OCI-LY1 (cell line): Measurements from ENCODE around the gene RANBP9.

Experiments used
- H2AFZ ChIP-seq: fragments of 200-600 bp; sonication (generic), shearing (Covaris generic); 2 replicates; pipeline ENCODE4 v1.6.0; 2014; ENCODE audit warnings: antibody characterized with exemption, mild to moderate bottlenecking, low read length
- H3F3A ChIP-seq: fragments of 200-600 bp; sonication (generic), shearing (Covaris generic); 2 replicates; pipeline ENCODE4 v1.6.0; 2014; ENCODE audit warnings: mild to moderate bottlenecking, antibody characterized with exemption, low read length, moderate library complexity; ENCODE audit not compliant: insufficient read depth
- H3K27ac ChIP-seq: fragments of 200-600 bp; sonication (generic); 2 replicates; pipeline ENCODE4 v1.5.1; 2014; ENCODE audit warnings: low read length, mixed run types, mild to moderate bottlenecking, low read depth; ENCODE audit not compliant: poor library complexity, severe bottlenecking
- H3K27me3 ChIP-seq: fragments of 200-600 bp; sonication (generic); 2 replicates; pipeline ENCODE4 v1.6.0; 2014; ENCODE audit warnings: antibody characterized with exemption, mild to moderate bottlenecking, low read length, moderate library complexity; ENCODE audit not compliant: insufficient read depth
- H3K36me3 ChIP-seq: fragments of 200-600 bp; sonication (generic); 2 replicates; pipeline ENCODE4 v1.6.1; 2014; ENCODE audit warnings: mild to moderate bottlenecking, antibody characterized with exemption, low read length, moderate library complexity, mixed read lengths; ENCODE audit not compliant: insufficient read depth
- H3K4me1 ChIP-seq: fragments of 200-600 bp; sonication (generic); 2 replicates; pipeline ENCODE4 v1.5.1; 2014; ENCODE audit warnings: mild to moderate bottlenecking, low read length, moderate library complexity; ENCODE audit not compliant: insufficient read depth, severe bottlenecking
- H3K4me2 ChIP-seq: fragments of 200-600 bp; sonication (generic), shearing (Covaris generic); 2 replicates; pipeline ENCODE4 v1.6.1; 2014; ENCODE audit warnings: low read length
- H3K4me3 ChIP-seq: fragments of 200-600 bp; sonication (generic); 2 replicates; pipeline ENCODE4 v1.5.1; 2014; ENCODE audit warnings: low read length, low read depth, mild to moderate bottlenecking, mixed read lengths; ENCODE audit not compliant: poor library complexity, severe bottlenecking
- H3K79me2 ChIP-seq: fragments of 200-600 bp; shearing (Covaris generic); 2 replicates; pipeline ENCODE4 v1.6.1; 2016; ENCODE audit warnings: mixed run types, low read length, mixed read lengths; ENCODE audit not compliant: insufficient read depth
- H3K9ac ChIP-seq: fragments of 200-600 bp; sonication (generic), shearing (Covaris generic); 2 replicates; pipeline ENCODE4 v1.6.1; 2014; ENCODE audit warnings: mild to moderate bottlenecking, low read length, mixed read lengths
- H3K9me2 ChIP-seq: fragments of 200-600 bp; sonication (generic), shearing (Covaris generic); 2 replicates; pipeline ENCODE4 v1.6.1; 2014; ENCODE audit warnings: low read depth, mild to moderate bottlenecking, low read length, mixed read lengths
- H3K9me3 ChIP-seq: fragments of 200-600 bp; shearing (Covaris generic); 2 replicates; pipeline ENCODE4 v1.6.1; 2014; ENCODE audit warnings: low read length, mixed read lengths
- H4K20me1 ChIP-seq: fragments of 200-600 bp; sonication (generic), shearing (Covaris generic); 2 replicates; pipeline ENCODE4 v1.6.0; 2016; ENCODE audit warnings: mild to moderate bottlenecking, low read length; ENCODE audit not compliant: insufficient read depth
- CTCF ChIP-seq: fragments of 200-600 bp; sonication (generic), shearing (Covaris generic); IDR thresholded peaks from 2 replicates; pipeline ENCODE4 v1.5.1; 2017; ENCODE audit warnings: mild to moderate bottlenecking, antibody characterized with exemption, low read length, moderate library complexity, mixed read lengths
- EZH2 ChIP-seq: fragments of 200-600 bp; sonication (generic), shearing (Covaris generic); IDR thresholded peaks from 2 replicates; pipeline ENCODE4 v1.8.0; 2017; ENCODE audit warnings: borderline replicate concordance, mixed run types, mild to moderate bottlenecking, antibody characterized with exemption, low read length, moderate library complexity, mixed read lengths

The RANBP9 gene

GRCh38 chr6:13741365-13741764 lies 29.7 kb upstream of the RANBP9 start:
- no peak for TF ChIP-seq CTCF
- no peak for TF ChIP-seq EZH2
- H3K9ac ChIP-seq: no peak overlapping the region
- H3K4me2 ChIP-seq: no peak overlapping the region
- H3K79me2 ChIP-seq: no peaks in the 10 kb centered on the region
- no peak overlapping the region for H3K27ac ChIP-seq
- H3K27me3 ChIP-seq: no peaks in the 10 kb centered on the region
- no peaks in the 10 kb centered on the region; the same call in 1 of the 2 replicates for H3K36me3 ChIP-seq
- no peaks in the 10 kb centered on the region for H3F3A ChIP-seq
- H3K9me3 ChIP-seq: no peaks in the 10 kb centered on the region
- H4K20me1 ChIP-seq: no peaks in the 10 kb centered on the region
- no peaks in the 10 kb centered on the region for H3K9me2 ChIP-seq
- H3K4me1 ChIP-seq: no peaks in the 10 kb centered on the region
- H3K4me3 ChIP-seq: no peak overlapping the region
- H2AFZ ChIP-seq: no peak overlapping the region

GRCh38 chr6:13735031-13735430 lies 23.4 kb upstream of the RANBP9 start:
- TF ChIP-seq CTCF: no peak
- TF ChIP-seq EZH2: no peak
- H3K27me3 ChIP-seq: no peaks in the 10 kb centered on the region
- H3K4me2 ChIP-seq: no peak overlapping the region
- H3K9me2 ChIP-seq: no peaks in the 10 kb centered on the region
- no peak overlapping the region for H2AFZ ChIP-seq
- H3K9ac ChIP-seq: no peak overlapping the region
- H3K4me3 ChIP-seq: no peak overlapping the region
- H4K20me1 ChIP-seq: no peaks in the 10 kb centered on the region
- H3K4me1 ChIP-seq: no peaks in the 10 kb centered on the region
- no peaks in the 10 kb centered on the region for H3K9me3 ChIP-seq
- H3F3A ChIP-seq: no peaks in the 10 kb centered on the region
- no peaks in the 10 kb centered on the region for H3K79me2 ChIP-seq
- no peaks in the 10 kb centered on the region for H3K36me3 ChIP-seq
- H3K27ac ChIP-seq: no peak overlapping the region

GRCh38 chr6:13733178-13733887 lies 21.7 kb upstream of the RANBP9 start:
- no peak overlapping the region for H2AFZ ChIP-seq

More at GRCh38 chr6:13733178-13733887, 21.7 kb upstream of the RANBP9 start:
- H3K9ac ChIP-seq: no peak overlapping the region
- TF ChIP-seq EZH2 (no peak), CTCF (no peak)
- no peaks in the 10 kb centered on the region for H3K9me3 ChIP-seq
- no peaks in the 10 kb centered on the region for H4K20me1 ChIP-seq
- H3K27me3 ChIP-seq: no peaks in the 10 kb centered on the region
- no peaks in the 10 kb centered on the region for H3K36me3 ChIP-seq
- no peaks in the 10 kb centered on the region for H3K79me2 ChIP-seq
- no peaks in the 10 kb centered on the region for H3K4me1 ChIP-seq
- no peaks in the 10 kb centered on the region for H3K9me2 ChIP-seq
- H3F3A ChIP-seq: no peaks in the 10 kb centered on the region
- H3K27ac ChIP-seq: no peak overlapping the region
- no peak overlapping the region for H3K4me2 ChIP-seq
- no peak overlapping the region for H3K4me3 ChIP-seq
